ENCODE measurements around the gene CCDC9B.

The CCDC9B gene

DNA sequence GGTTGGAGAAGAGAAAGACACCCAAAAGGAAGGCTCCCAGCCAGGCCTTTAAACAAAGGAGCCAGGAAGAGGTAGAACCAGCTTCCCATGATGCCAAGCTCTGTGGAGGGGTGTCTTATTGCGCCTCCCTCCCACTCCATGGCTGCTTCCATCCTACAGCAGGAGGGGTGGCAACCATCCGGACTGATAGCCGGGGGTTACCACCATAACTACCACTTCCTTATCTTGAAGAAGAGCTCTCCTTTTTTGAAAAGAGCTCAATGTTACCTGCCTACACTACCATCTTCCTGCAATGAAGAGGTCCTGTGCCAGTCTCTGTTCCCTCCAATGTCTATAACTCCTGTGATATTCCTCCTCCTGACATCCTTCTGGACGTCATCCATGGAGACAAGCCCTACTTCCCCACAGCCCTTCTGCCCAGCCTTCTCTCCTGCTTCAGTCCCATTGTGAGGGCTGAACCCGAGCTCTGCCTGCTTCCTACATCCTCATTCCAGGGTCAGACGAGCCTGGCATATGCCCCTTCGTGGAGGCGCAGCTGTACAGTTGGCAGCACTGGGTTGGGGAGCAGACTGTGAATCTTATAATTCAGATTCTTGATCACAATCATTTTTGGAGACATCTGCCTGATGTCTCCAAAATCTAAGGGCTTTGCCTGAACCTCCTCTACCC lies 8.5 kb downstream of the CCDC9B start:
- H3K9me3 ChIP-seq (ENCODE audit: control insufficient read depth, low read depth, low read length): no peaks in the 10 kb centered on the region
- H3K36me3 ChIP-seq (ENCODE audit: control insufficient read depth, low read depth, low read length): no peaks in the 10 kb centered on the region
- peaks cover 19% of the 10 kb centered on the region for H3K4me1 ChIP-seq (ENCODE audit: control insufficient read depth, low read depth, low read length)
- H3K27ac ChIP-seq (ENCODE audit: low read length): no peak overlapping the region
- H3K9ac ChIP-seq (ENCODE audit: low read length): no peak overlapping the region
- H3K27me3 ChIP-seq (ENCODE audit: control insufficient read depth, insufficient read depth, low read length): peaks cover 4% of the 10 kb centered on the region
- H3K4me3 ChIP-seq (ENCODE audit: low read length): no peak overlapping the region

DNA sequence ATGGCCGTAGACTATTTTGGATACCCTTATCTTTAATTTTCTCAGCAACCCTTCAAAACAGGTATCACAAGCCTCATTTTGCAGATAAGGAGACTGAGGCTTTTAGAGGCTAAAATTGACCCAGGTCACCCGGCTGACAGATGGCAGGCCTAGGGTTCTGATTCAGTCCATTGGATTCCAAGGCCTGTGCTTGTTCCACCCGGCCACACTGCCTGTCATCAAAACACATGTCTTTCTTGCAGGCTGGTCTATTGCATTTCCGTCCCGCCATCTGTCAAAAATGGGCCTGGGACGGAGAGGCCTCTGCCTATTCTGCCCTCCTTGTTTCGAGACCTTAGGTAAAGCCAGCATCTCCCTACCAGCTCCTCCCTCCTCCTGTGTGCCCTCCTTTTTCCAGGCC lies 9.1 kb downstream of the CCDC9B start:
- Histone ChIP-seq H3K27me3 (ENCODE audit: control insufficient read depth, insufficient read depth, low read length) (peaks cover 3% of the 10 kb centered on the region), H3K9me3 (ENCODE audit: control insufficient read depth, low read depth, low read length) (no peaks in the 10 kb centered on the region), H3K36me3 (ENCODE audit: control insufficient read depth, low read depth, low read length) (no peaks in the 10 kb centered on the region), H3K4me1 (ENCODE audit: control insufficient read depth, low read depth, low read length) (peaks cover 25% of the 10 kb centered on the region), H3K27ac (ENCODE audit: low read length) (no peak overlapping the region), H3K4me3 (ENCODE audit: low read length) (no peak overlapping the region), H3K9ac (ENCODE audit: low read length) (no peak overlapping the region)

DNA sequence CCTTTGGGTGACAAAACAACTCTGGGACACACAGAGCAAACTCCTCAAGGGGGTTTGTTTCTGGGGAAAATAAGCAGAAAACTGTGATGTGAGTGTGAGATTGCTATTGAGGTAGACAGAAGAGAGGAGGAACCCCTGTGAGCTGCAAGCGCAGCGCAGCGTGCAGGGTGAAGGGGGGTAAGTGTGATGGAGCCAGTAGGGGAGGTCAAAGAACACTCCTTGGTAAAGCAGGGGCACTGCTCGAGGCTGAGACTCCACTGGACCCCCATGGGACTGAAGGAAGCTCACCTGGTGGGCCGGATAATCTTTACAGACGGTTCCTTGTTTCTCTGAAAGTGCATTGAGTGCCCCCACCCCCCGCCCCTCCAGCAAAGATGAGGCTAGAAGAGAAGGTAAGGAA lies 9.7 kb downstream of the CCDC9B start:
- Histone ChIP-seq H3K4me3 (ENCODE audit: low read length) (no peak overlapping the region), H3K4me1 (ENCODE audit: control insufficient read depth, low read depth, low read length) (peaks cover 31% of the 10 kb centered on the region), H3K9ac (ENCODE audit: low read length) (no peak overlapping the region), H3K9me3 (ENCODE audit: control insufficient read depth, low read depth, low read length) (no peaks in the 10 kb centered on the region), H3K27ac (ENCODE audit: low read length) (no peak overlapping the region), H3K36me3 (ENCODE audit: control insufficient read depth, low read depth, low read length) (no peaks in the 10 kb centered on the region), H3K27me3 (ENCODE audit: control insufficient read depth, insufficient read depth, low read length) (peaks cover 9% of the 10 kb centered on the region)

DNA sequence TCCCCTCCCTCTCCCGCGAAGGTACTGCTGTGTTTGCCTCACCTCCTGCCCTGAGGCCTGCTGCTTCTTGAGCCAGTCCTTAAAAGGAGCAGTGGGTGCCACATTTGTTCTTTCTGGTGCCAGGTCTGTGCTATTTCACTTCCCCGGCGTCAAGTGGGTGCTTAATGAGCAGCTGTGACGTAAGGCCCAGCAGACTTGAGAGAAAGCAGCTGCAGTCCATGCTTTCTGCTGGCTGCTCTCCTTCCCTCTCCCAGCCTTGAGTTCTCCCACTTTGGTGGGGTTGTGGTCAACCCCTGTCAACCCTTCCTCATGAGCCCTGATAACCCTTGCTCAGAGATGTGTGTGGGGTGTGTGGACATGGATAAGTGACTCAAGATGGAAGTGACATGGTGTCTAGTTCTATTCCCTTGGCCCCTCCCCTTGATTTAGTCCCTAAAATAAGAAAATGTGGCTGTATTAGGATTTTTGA lies 10.3 kb downstream of the CCDC9B start:
- Histone ChIP-seq H3K27me3 (ENCODE audit: control insufficient read depth, insufficient read depth, low read length) (peaks cover 15% of the 10 kb centered on the region), H3K27ac (ENCODE audit: low read length) (no peak overlapping the region), H3K4me3 (ENCODE audit: low read length) (no peak overlapping the region), H3K4me1 (ENCODE audit: control insufficient read depth, low read depth, low read length) (peaks cover 37% of the 10 kb centered on the region), H3K36me3 (ENCODE audit: control insufficient read depth, low read depth, low read length) (no peaks in the 10 kb centered on the region), H3K9ac (ENCODE audit: low read length) (no peak overlapping the region), H3K9me3 (ENCODE audit: control insufficient read depth, low read depth, low read length) (no peaks in the 10 kb centered on the region)

DNA sequence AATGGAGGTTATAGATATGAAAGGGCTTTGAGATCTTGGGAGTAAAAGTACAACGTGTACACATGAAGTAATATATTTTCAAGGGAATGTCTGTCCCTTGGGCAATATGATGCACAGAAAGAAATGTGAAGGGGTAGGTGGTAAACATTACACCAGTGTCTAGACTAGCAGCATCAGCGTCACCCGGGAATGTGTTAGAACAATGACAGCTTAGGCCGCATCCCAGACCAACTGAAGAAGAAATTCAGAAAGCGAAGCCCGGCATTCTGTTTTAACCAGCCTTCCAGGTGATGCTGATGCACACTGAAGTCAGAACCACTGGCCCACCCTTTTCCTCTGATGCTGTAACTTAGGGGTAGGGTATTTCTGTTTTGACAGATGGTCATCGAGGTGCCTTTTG lies 10.9 kb downstream of the CCDC9B start:
- no peak overlapping the region for H3K4me3 ChIP-seq (ENCODE audit: low read length)
- no peak overlapping the region for H3K9ac ChIP-seq (ENCODE audit: low read length)
- no peaks in the 10 kb centered on the region for H3K9me3 ChIP-seq (ENCODE audit: control insufficient read depth, low read depth, low read length)
- no peak overlapping the region for H3K27ac ChIP-seq (ENCODE audit: low read length)
- peaks cover 21% of the 10 kb centered on the region for H3K27me3 ChIP-seq (ENCODE audit: control insufficient read depth, insufficient read depth, low read length)
- H3K36me3 ChIP-seq (ENCODE audit: control insufficient read depth, low read depth, low read length): no peaks in the 10 kb centered on the region
- peaks cover 43% of the 10 kb centered on the region for H3K4me1 ChIP-seq (ENCODE audit: control insufficient read depth, low read depth, low read length)

DNA sequence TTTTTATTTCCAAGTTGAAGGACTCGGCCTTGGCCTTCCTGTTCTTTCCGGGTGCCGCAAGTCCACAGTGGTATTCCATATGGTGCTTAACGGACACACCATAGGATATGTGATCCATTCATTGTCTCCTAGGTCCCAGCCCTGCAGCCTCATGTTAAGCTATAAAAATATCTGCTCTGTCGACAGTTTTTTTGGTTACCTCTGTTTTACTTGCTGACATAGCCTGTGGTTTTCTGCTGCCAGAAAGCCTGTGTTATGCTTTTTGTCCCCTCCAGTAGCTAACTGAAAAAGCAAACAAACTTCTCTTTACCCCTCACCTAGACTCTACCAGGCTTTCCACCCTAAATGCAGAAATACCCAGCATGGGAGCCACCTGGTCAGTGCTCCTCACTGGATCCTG lies 12.0 kb downstream of the CCDC9B start:
- no peak overlapping the region for H3K27ac ChIP-seq (ENCODE audit: low read length)
- no peaks in the 10 kb centered on the region for H3K36me3 ChIP-seq (ENCODE audit: control insufficient read depth, low read depth, low read length)
- H3K9ac ChIP-seq (ENCODE audit: low read length): no peak overlapping the region
- H3K27me3 ChIP-seq (ENCODE audit: control insufficient read depth, insufficient read depth, low read length): peaks cover 24% of the 10 kb centered on the region
- H3K4me1 ChIP-seq (ENCODE audit: control insufficient read depth, low read depth, low read length): peaks cover 45% of the 10 kb centered on the region
- no peaks in the 10 kb centered on the region for H3K9me3 ChIP-seq (ENCODE audit: control insufficient read depth, low read depth, low read length)
- peak overlapping the region; percentile 43 for H3K4me3 ChIP-seq (ENCODE audit: low read length)

DNA sequence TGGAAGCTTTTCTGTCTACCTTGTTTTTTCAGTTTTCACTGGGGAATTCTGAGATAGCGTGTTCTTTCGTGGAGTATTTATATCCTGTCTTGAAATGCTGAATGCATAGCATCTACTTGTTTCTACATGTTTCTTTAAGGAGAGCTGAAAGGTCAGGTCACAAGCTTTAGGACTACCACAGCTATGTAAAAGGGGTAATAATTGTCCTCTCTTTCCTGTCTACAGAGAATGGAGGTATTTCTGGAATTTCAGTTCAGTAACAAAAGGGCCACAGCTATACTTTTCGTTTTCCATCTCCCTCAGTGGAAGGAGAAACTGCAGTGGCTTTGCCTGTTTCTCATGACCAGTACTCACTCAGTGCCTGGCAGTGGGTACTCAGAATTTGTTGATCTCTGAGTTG lies 12.6 kb downstream of the CCDC9B start:
- Histone ChIP-seq H3K4me1 (ENCODE audit: control insufficient read depth, low read depth, low read length) (peaks cover 45% of the 10 kb centered on the region), H3K9ac (ENCODE audit: low read length) (no peak overlapping the region), H3K27me3 (ENCODE audit: control insufficient read depth, insufficient read depth, low read length) (peaks cover 24% of the 10 kb centered on the region), H3K27ac (ENCODE audit: low read length) (no peak overlapping the region), H3K36me3 (ENCODE audit: control insufficient read depth, low read depth, low read length) (no peaks in the 10 kb centered on the region), H3K4me3 (ENCODE audit: low read length) (peak overlapping the region; percentile 43), H3K9me3 (ENCODE audit: control insufficient read depth, low read depth, low read length) (no peaks in the 10 kb centered on the region)

DNA sequence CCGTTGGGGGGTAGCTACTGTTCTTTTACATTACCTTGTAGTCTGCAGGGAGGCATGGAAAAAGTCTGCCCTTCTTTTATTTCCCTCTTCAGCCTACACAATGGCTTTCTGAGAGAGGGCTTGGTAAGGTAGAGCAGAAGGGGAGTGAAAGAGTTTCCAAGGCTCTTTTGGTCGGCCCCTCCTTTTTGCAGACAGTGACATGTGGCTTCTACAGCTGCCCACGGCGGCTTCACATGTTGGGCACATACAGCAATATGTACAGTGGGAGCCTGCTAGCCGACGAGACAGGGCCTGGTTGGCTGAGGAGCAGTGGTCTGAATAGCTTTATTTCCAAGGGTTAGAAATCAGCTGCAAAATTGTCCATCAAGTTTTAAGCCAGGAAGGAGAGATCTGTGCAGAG lies 13.3 kb downstream of the CCDC9B start:
- Histone ChIP-seq H3K9me3 (ENCODE audit: control insufficient read depth, low read depth, low read length) (no peaks in the 10 kb centered on the region), H3K9ac (ENCODE audit: low read length) (no peak overlapping the region), H3K36me3 (ENCODE audit: control insufficient read depth, low read depth, low read length) (no peaks in the 10 kb centered on the region), H3K4me3 (ENCODE audit: low read length) (peak overlapping the region; percentile 43), H3K27ac (ENCODE audit: low read length) (no peak overlapping the region), H3K27me3 (ENCODE audit: control insufficient read depth, insufficient read depth, low read length) (peaks cover 30% of the 10 kb centered on the region), H3K4me1 (ENCODE audit: control insufficient read depth, low read depth, low read length) (peaks cover 50% of the 10 kb centered on the region)

DNA sequence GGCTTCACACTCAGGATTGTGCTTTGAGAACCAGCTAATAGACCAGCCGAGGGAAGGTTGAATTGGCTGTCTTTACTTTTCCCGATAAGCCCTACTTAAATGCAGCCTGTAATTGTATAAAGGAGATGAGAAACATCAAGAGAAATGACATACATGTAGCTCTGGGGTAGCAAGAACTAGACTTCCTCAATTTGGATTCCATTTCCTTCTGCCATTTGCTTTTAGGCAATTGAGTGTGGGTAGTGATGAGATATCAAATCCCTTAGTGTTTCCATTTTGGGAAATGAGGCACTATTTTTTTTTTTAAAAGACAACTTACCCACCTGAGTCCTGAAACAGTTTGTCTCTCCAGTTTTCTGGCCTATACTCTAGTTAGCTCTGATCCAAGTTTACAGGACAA lies 15.0 kb downstream of the CCDC9B start:
- H3K36me3 ChIP-seq (ENCODE audit: control insufficient read depth, low read depth, low read length): no peaks in the 10 kb centered on the region
- H3K4me1 ChIP-seq (ENCODE audit: control insufficient read depth, low read depth, low read length): peaks cover 55% of the 10 kb centered on the region
- no peak overlapping the region for H3K9ac ChIP-seq (ENCODE audit: low read length)
- H3K27me3 ChIP-seq (ENCODE audit: control insufficient read depth, insufficient read depth, low read length): peaks cover 45% of the 10 kb centered on the region
- H3K4me3 ChIP-seq (ENCODE audit: low read length): no peak overlapping the region
- H3K27ac ChIP-seq (ENCODE audit: low read length): no peak overlapping the region
- no peaks in the 10 kb centered on the region for H3K9me3 ChIP-seq (ENCODE audit: control insufficient read depth, low read depth, low read length)

DNA sequence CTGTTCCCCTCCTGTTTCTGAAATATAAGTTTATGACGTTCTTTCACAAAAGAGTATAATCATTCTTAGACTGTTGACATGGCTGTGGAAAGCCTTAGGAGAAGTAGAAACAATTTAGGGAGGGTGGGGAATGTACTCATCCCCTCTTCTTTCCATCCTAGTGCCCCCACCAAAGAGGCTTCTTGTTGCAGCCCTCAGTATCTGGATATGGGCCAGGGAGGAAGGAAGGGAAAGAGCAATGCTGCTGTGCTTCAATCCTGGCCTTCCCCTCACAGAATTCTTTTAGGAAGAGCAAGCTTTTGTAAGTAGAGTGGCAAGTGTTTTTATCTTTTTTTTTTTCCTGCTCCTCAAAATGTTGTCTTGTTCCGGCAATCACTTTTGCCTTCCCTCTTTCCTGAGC lies 15.6 kb downstream of the CCDC9B start:
- H3K9me3 ChIP-seq (ENCODE audit: control insufficient read depth, low read depth, low read length): no peaks in the 10 kb centered on the region

DNA sequence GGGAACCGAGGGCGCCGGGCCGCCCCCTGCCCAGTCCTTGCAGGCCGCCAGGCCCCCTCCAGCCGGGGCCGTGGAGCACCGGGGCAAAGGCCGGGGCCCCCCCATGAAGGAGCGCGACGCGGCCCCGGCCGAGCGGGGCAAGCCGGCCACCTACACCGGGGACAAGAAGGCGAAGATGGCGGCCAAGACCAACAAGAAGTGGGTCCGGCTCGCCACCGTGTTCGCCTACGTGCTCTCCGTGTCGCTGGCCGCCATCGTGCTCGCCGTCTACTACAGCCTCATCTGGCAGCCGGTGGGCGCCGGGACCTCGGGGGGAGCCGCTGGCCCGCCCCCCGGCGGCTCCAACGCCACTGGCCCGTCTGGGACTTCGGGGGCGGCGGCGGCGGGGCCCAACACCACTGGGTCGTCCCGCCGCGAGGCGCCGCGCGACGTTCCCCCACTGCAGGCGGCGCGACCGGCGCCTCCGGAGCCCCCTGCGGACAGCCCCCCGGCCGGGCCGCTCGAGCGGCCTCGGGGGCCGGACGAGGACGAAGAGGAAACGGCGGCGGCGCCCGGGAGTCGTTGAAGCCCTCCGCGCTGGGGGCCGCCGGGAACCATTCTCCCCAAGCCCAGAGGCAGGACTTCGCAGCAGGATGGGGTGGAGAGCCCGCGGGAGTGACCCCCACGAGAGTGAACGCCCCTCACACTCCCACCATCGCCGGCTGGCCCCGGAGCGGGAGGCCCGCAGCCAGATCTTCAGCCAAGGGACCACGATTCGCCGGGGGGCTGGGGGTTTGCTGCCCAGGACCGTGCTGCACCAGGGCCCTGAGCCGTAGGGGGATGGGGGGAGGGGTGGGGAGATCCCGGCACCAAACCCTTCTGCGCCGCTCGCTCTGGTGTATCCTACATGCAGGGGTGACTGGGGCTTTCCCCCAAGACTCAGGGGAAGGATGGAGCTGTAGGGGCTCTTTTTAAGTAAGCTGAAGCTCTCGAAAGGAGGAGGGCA lies 16.5 kb downstream of the CCDC9B start:
- H3K27me3 ChIP-seq (ENCODE audit: control insufficient read depth, insufficient read depth, low read length): peaks cover 45% of the 10 kb centered on the region
- no peak overlapping the region for H3K27ac ChIP-seq (ENCODE audit: low read length)
- H3K4me3 ChIP-seq (ENCODE audit: low read length): peak overlapping the region; percentile 52
- no peak overlapping the region for H3K9ac ChIP-seq (ENCODE audit: low read length)
- H3K4me1 ChIP-seq (ENCODE audit: control insufficient read depth, low read depth, low read length): peaks cover 57% of the 10 kb centered on the region
- H3K9me3 ChIP-seq (ENCODE audit: control insufficient read depth, low read depth, low read length): no peaks in the 10 kb centered on the region
- no peaks in the 10 kb centered on the region for H3K36me3 ChIP-seq (ENCODE audit: control insufficient read depth, low read depth, low read length)

More for the DNA sequence above, 15.6 kb downstream of the CCDC9B start:
- Histone ChIP-seq H3K27me3 (ENCODE audit: control insufficient read depth, insufficient read depth, low read length) (peaks cover 45% of the 10 kb centered on the region), H3K4me1 (ENCODE audit: control insufficient read depth, low read depth, low read length) (peaks cover 57% of the 10 kb centered on the region), H3K27ac (ENCODE audit: low read length) (no peak overlapping the region), H3K9ac (ENCODE audit: low read length) (no peak overlapping the region), H3K4me3 (ENCODE audit: low read length) (peak overlapping the region; percentile 52), H3K36me3 (ENCODE audit: control insufficient read depth, low read depth, low read length) (no peaks in the 10 kb centered on the region)
